HG02973 (cell line): ENCODE data around the gene APCDD1.

Source experiments
- ATAC-seq: cut with Tn5 transposase; IDR thresholded peaks from one replicate; pipeline ENCODE4 v1.9.1; 2021; ENCODE audit warnings: moderate library complexity; ENCODE audit not compliant: unreplicated experiment

APCDD1 gene

GRCh38 chr18:10431680-10432079, 22.8 kb upstream of the APCDD1 start:
- no peak for ATAC-seq

DNA sequence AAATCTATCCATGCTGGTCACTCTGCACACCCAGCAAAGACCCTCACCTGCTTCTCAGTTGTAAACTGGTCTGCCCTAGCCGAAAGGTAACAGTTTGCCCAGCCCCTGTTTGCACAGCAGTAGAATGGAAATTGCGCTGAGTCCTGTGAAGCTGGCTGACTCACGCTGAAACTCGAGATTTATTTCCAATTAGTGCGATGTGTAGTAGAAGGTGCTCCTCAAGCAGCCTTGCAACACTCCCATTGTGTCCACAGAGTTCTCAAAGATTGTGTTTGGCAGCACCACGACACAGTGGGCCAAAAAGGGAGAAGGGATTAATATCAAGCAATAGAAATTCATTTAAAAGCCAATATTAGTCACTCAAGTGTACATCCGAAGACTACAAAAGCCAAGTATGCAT, 21.7 kb upstream of the APCDD1 start:
- ATAC-seq = no peak

GRCh38 chr18:10436160-10436559, 18.3 kb upstream of the APCDD1 start:
- ATAC-seq = no peak

GRCh38 chr18:10437837-10438236, 16.6 kb upstream of the APCDD1 start:
- no peak for ATAC-seq

GRCh38 chr18:10439898-10440297, 14.5 kb upstream of the APCDD1 start:
- ATAC-seq = no peak

DNA sequence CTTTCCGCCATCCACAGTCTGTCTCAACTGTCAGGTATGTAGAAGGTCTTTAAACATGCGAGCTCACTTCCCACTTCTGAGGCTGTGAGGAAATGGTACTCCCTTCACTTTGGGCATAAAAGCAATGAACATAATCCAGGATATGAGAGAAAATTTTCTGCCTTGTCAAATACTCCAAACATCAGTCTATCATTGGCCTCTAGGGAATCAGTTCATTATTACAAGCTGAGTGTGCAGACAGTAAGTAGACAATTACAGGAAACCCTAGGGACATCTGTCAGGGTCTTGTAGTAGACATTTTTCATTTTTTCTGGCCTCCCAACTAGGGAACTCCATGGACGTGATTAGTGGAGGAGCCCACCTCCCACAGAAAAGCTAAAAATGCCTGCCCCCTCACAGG, 13.6 kb upstream of the APCDD1 start:
- no peak for ATAC-seq

GRCh38 chr18:10441472-10441871, 13.0 kb upstream of the APCDD1 start:
- ATAC-seq = no peak

DNA sequence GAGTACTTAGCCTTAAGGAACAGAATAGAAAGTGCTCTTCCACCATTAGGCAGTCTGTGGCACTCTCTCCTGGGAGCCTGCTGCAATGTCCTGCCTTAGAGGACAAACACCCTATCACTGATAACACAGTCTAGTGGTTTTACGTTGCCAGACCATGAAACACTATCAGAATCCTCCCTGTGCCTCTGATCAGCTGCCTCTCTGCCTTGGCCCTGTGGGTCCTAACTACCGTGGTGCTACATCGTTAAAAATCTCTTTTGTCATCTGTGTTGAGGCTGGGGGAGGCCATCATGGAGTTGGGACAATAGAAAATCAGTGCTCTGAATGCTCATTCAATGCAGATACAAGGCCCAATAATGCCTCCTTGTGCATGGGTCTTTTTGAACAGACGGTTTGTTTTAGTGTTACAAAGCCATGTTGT, 11.9 kb upstream of the APCDD1 start:
- no peak for ATAC-seq

DNA sequence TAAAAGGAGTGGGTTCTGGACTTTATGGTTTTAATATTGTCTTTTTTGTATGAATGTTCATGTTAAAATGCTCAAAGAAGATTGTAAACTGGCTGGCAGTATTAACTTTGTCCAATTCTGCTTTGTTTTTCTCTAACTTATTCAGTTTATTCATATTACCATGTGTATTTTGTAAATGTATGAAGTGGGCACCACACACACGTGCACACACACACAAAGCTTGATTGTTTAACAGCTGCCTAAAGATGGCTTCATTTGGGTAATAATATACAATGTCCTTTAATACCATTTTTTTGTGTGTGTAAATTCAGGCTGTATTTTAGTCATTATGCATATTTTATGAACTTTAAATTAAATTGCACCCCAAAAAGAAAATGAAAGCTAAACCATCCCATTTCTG, 11.4 kb upstream of the APCDD1 start:
- no peak for ATAC-seq

DNA sequence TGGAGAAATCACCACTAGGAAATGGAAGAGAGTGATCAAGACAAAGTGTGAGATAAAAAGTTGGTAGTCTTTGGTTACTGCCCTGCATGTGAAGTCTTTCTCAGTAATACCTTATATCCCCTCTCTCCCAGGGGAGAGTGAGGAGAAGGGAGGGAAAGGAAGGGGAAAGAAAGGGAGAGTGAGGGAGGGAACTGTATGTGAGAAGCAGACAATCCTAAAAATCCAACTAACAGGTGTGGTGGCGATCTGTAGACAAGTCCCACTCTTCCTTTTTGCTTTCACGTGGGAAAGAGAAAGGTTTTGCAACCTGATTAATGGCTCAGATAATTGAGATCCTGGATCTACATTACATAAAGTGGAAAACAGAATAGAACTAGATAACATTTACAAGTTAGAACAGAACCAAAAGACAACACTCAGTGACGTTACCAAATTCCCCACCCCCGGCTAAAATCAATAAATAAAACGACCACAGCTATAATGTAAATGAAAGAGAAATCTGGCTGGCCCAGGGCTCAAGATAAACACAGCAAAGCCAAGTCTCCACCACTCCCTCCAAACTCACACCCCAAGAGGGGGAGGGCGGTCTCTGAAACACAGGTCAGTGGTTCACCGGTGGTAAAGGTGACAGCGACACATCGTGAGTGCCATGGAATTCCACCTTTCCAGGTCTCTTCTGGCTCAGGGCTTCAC, 10.0 kb upstream of the APCDD1 start:
- no peak for ATAC-seq

GRCh38 chr18:10449396-10449795, 5.0 kb upstream of the APCDD1 start:
- ATAC-seq = no peak

GRCh38 chr18:10450986-10451385, 3.4 kb upstream of the APCDD1 start:
- ATAC-seq = no peak

GRCh38 chr18:10453261-10453805, 1.1 kb upstream of the APCDD1 start:
- no peak for ATAC-seq

- ATAC-seq = no peak
Observed at GRCh38 chr18:10454681-10455557, 484 bp downstream of the APCDD1 start.

- ATAC-seq = no peak
Observed at GRCh38 chr18:10455726-10456453, 1.5 kb downstream of the APCDD1 start.

DNA sequence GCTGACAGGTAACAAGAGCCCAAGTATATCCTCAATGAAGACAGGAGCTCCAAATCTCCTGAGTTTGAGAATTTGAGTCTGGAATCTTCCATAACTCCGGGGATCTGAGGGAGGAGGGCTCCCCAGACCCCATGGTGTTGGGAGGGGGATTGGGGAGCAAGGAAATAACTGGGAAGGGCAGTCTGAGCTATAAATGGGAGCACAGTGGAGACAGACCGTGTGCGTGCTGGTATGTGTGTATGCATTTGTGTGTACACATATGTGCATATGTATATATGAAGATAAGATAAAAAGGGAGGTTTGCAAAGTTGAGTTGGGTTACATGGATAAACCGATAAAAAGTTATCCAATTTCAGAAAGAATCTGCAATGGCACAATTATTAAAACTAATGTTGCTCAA, 2.3 kb downstream of the APCDD1 start:
- ATAC-seq = no peak

- ATAC-seq = no peak
Observed at GRCh38 chr18:10457128-10457527, 2.7 kb downstream of the APCDD1 start.

DNA sequence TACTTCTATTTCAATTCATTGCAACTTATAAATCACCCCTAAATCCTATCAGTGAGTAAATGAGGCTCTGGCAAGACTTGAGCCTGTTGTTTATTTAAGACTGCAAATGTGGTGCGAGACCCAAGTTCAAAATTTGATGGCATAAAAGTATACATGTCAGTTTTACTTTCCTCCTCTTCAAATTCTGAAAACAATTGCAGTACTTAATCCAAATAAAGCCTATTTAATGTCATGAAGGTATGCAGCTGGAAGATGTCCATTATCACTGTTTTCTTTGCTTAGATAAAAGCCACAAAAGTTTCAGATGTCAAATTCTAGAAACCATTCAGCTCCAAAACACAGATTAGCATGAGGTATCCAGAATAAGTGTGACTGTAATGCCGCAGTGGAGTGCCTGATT, 3.3 kb downstream of the APCDD1 start:
- ATAC-seq = no peak

- ATAC-seq = no peak
Observed at GRCh38 chr18:10458691-10459090, 4.3 kb downstream of the APCDD1 start.

GRCh38 chr18:10459587-10459986, 5.2 kb downstream of the APCDD1 start:
- no peak for ATAC-seq

DNA sequence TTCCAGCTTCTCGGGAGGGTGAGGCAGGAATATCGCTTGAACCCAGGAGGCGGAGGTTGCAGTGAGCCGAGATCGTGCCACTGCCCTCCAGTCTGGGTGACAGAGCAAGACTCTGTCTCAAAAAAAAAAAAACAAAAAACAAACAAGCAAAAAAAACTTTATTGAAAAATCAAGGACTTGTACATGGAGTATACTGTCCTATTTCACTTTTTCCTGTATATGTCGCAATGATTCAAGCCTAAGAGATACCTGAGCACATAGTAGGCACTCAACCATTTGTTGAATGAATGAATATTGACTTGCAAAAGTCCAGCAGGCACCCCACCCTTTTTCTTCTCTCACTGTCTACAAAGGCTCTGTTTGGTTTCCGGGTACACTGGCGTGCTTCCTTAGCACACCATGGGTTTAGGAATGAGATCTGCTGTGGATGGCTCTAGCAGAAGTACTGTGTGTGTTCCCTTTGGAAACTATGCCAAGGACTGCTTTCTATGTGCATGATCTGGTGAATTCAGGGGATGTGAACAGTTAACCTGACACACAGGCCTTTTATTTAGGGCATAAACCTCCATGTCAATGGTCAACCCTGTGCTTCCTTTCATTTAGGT, 6.1 kb downstream of the APCDD1 start:
- ATAC-seq = no peak
